Stimulated activated CD8-positive, alpha-beta memory T cell treated with anti-CD3 and anti-CD28 coated beads, Interleukin-12 subunit alpha, Interleukin-12 subunit beta, amount 100 ng/mL, for 1 hour (primary cell): ENCODE measurements around the gene PPA1.
"Not testable (repeated sequence)": the region's sequence is repeated elsewhere in the genome, so short reads cannot be mapped to it uniquely, and the experiment has no call there.

Experiments
- DNase-seq: peaks from one replicate; pipeline ENCODE4 v3.0.0-alpha.2; 2020; ENCODE audit warnings: low read depth

Gene PPA1

GRCh38 chr10:70212277-70212676, 21.0 kb downstream of the PPA1 start:
- no peak for DNase-seq

DNA sequence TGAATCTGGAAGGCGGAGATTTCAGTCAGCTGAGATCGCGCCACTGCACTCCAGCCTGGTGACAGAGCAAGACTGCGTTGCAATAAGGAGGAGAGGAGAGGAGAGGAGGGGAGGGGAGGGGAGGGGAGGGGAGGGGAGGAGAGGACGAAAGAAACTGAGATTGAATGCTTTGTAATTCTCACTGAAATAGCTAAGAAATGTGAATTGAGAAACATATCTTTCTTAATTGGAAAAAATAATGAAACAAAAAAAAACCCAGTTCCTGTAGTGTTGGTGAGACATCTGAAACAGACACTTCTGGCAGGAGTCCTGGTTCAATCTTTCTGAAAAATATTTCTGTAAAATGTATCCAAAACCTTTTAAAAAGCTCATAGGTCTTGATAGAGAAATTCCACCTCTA, 26.5 kb downstream of the PPA1 start:
- no peak for DNase-seq

- DNase-seq: no peak
Observed at GRCh38 chr10:70201105-70201504, 32.1 kb downstream of the PPA1 start.

DNA sequence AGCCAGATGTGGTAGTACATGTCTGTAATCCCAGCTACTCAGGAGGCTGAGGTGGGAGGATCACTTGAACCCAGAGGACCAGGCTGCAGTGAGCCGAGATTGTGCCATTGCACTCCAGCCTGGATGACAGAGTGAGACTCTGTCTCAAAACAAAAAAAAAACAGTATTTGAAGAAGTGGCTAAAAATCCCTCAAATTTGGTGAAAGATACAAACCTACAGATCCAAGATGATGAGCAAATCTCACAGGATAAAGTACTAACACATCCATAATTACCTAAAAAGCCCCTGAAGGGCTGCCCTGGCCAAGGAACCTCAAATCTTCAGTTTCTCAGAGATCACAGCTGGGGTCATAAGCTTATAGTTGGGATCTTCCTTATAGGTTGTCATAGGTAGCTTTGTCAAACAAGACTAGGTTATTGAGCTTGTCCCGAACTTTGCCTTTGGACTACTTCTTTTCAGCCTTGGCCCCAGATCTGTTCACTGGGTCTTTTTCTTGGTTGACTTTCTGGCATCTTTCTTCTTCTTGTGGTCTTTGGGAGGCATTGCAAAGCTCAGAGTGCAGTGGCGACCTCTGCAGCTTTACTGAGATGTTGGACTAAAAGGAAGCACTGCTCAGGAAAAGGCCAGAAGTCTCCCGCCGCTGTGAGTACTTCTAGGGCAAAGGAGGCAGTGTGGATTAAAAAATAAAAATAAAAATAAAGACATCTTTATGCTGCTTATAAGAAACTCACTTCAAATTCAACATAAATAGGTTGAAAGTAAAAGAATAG, 34.3 kb downstream of the PPA1 start:
- no peak for DNase-seq

DNA sequence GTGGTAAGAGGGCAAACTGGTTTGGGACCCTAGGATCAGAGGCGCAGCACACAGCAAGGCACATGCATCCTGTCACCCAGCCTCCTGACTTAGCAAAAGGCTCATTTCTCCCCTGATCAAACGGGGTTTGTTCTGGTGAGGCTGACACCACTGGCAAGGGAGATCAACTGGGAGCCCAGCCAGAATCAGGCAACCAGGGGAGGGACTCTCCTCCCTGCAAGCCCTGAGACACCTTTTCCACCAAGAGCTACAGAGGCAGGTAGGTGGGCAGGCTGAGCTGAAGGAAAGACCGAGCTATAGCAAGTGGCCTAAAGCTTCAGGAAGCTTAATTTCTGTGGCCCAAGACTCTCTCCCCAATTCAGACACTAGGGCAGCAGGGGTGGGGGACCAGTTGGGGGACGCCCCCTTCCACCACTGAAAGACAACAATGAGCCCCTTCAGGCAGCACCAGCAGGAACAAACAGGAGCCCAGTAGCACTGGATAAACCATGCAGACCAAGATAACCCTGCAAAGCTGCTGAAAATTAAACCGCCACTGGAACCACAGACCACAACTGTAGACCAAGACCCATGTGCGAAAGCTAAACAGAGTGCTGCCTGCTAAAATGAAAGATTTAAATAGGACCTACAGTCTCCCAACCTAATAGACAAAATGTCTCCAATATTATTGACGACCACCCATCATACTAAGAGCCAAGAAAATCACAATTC, 35.8 kb downstream of the PPA1 start:
- no peak for DNase-seq

GRCh38 chr10:70193391-70193844, 39.8 kb downstream of the PPA1 start:
- DNase-seq: no peak

GRCh38 chr10:70192326-70192968, 40.8 kb downstream of the PPA1 start:
- no peak for DNase-seq

- no peak for DNase-seq
Observed at GRCh38 chr10:70191972-70192305, 41.3 kb downstream of the PPA1 start.

- DNase-seq: no peak
Observed at GRCh38 chr10:70191161-70191971, 41.9 kb downstream of the PPA1 start.

DNA sequence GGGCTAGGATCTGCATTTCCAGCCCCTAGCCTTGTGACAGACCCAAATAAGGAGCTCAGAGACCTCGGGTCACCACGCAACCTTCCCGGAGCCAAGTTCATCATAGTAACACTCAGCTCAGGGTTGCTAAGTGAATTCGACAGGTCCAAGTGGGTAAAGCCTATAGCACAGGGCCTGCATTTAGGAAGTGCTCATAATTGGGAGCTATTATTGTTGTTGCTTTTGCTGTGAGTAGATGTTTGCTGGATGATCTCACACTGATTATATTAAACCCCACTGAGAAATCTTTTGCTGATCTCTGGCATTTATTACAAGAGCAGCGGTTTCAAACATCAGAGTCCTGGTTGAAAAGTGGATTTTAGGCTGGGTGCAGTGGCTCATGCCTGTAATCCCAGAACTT, 42.6 kb downstream of the PPA1 start:
- no peak for DNase-seq

DNA sequence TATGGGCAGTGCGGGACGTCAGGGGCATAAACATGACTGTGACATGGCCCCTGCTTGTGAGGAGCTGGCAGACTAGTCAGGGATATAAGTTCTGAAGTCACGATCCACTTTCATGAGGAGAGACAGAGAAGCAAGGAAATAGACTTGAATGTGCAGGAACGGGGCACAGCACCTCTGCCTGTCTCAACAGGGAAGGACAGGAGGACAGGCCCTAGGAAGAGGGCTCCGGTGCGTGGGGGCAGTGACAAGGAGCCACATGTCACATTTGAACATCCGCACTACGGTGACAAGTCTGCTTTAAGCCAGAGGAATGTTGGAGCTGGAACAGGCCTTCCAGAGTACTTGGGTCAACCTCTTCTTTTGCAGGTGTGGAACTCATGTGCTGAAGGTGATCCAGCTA, 43.1 kb downstream of the PPA1 start:
- no peak for DNase-seq

DNA sequence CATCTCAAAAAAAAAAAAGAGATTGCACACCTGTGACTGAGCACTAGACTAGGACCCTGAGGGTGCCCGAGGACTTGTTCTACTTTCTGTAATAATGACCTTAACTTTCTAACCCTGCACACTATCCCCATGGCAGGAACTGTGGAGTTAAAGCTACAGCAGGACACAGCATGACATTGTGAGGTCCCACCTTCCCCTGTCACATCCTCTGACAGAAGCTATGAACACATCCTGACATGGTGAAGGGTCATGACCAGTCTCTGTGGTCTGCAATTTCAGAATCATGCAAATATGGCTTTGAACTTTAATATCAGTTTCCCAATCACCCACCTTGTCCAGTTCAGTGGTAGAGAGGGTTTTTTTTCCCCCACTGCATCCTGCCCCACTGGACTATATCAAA, 44.5 kb downstream of the PPA1 start:
- DNase-seq: no peak

- DNase-seq: no peak
Observed at GRCh38 chr10:70186571-70186970, 46.7 kb downstream of the PPA1 start.

GRCh38 chr10:70186090-70186489, 47.1 kb downstream of the PPA1 start:
- DNase-seq: no peak

DNA sequence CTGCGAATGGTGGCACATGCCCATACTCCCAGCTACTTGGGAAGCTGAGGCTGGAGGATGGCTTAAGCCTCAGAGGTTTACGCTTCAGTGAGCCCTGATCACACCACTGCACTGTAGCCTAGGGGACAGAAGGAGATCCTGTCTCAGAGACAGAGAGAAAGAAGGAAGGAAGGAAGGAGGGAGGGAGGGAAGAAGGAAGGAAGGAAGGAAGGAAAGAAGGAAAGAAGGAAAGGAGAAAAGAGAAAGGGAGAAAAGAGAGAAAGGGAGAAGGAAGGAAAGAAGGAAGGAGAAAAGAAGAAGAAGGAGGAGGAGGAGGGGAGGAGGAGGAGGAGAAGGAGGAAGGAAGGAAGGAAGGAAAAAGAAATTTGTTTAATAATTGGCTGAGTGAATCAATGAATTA, 49.9 kb downstream of the PPA1 start:
- DNase-seq: no peak

- not testable (repeated sequence) for DNase-seq
Observed at GRCh38 chr10:70179209-70179608, 54.0 kb downstream of the PPA1 start.

GRCh38 chr10:70178139-70178725, 55.0 kb downstream of the PPA1 start:
- DNase-seq: no peak

- no peak for DNase-seq
Observed at GRCh38 chr10:70176441-70176840, 56.8 kb downstream of the PPA1 start.

DNA sequence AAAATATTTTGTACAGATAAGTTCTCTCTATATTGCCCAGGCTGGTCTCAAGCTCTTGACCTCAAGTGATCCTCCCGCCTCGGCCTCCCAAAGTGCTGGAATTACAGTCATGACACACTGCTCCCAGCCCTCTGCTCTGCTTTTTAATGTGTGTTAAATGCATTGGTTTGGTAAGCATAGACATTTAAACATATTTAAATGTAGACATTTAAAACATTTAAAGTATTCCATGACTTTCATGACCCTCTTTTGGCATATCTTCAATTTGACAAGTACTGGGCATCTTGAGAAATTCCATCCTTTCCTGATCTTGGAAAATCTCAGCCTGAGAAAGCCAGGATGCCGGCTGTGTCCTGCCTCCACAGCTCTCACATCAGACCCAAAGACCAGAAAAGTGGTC, 57.7 kb downstream of the PPA1 start:
- no peak for DNase-seq

DNA sequence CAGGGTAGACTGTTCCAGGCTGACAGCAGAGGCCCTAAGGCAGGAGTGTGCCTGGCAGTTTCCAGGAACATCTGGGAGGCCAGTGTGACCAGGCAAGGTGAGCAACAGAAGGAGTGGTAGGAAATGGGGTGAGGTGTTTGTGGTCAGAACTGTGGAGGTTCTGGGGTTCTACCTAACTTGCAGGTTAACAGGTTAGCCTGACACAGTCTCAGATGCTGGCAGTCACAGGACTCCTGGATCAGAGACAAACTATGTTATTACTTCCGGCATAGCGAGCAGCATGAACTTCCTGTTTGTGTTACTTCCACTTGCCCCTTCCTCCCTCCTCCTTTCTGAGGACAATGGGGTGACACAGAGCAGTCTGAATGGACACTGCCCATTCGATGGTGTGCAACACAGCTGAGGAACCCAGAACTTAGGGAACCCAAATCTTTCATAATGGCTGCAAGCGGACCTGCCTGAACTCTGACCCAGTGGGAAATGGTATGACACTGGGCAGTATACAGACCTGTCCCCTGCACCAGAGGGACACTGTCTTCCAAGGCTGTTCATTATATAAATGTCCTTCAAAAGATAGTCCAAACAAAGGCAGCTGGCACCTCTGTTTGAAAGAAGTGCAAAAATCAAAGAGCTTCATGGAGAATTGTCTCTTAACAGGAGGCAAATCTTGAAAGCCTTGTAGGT, 59.0 kb downstream of the PPA1 start:
- DNase-seq: no peak

DNA sequence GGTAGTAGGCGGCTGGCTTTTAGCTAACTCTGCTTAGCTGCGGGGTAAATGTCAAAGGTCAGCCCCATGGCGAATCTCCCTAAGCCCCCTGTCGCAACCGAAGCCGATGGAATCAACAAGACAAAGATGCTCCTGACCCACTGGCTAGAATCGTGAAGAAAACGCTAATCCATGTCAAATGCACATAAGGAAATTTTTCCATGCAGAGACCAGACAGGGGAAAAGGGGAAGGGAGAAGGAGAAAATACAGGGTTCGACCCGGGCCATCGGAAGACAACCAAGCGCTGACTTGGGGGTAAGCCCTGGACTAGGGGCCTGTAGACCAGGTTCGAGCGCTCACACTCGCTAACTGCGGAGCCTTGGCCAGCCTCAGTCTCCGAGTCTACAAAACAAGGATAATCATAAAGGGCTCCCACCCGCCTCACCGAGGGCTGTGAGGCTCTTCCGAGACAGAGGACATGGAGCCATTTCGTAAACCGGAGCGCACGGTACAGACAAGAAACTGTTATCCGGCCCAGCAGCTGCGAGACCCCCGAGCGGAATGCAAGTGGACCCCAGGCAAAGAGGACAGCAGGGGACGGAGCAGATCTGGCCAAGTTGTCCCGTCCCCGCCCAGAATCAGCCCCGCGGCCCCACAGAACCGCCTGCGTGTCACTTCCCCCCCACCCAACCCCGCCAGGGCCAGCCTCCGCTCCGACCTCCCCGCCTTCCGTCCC, 63.4 kb downstream of the PPA1 start:
- no peak for DNase-seq
